ENCODE data around the gene COLEC12.

Gene COLEC12

DNA sequence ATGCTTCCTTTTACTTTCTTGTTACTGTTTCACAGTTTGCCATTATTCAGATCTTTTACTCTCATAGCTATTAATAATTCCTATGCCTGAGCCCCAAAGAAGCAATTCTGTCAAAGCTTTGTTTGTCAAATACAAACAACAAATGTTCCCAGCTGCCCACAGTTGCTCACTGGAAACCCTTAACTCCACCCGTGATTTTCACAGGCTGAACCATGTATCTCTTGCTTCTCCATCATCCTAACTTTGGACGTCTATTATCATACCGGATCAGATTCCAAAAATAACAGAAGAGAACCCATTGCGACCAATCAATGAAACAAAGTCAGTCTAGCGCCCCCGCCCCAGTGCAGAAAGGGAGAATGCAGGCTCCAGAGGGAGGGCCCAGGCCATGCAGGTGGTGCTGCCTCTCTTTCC lies 24.2 kb downstream of the COLEC12 start:
- no peak for DNase-seq (ENCODE audit: extremely low spot score, insufficient read length, low read depth)
- FAIRE-seq = no peak

- no peak for FAIRE-seq
- DNase-seq (ENCODE audit: extremely low spot score, insufficient read length, low read depth) = no peak
These were observed 25.1 kb downstream of the COLEC12 start for GRCh38 chr18:475202-476031.

DNA sequence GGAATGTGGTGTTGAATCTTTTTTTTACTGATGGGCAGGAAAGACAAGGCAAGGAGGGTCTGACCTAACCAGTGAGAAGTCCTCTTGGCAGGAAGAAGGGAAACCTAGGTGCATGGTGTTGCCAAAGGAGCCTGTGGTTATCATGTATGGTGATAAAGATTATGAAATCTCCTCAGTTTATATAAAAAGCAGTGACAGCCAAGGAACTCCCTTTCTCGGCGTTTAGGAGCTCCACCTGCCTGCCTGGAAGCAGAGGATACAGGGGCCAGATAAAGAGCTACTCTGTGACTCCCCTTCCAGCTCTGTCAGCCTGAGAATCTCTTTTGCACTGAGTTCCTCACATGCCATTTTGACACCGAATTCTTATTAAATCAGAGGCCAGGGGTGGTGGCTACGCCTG lies 26.1 kb downstream of the COLEC12 start:
- DNase-seq (ENCODE audit: extremely low spot score, insufficient read length, low read depth) = no peak
- no peak for FAIRE-seq

DNA sequence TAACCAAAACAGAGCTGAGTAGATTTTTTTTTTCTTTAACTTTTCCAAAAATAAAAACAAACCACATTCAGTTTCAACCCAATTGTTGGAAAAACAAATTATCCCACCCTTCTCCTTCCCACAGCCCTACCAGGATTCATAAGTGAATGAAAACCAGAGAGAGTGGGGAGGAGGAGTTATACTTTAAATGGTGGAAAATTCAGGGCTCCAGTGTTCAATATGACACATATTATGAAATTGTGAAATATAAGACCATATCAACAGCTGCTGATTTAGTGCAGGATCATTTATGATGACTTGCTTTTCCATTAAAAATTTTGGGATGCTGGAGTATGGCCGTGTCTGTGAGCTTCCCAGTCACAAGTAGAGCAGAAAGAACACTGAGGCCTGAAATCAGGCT lies 26.7 kb downstream of the COLEC12 start:
- DNase-seq (ENCODE audit: extremely low spot score, insufficient read length, low read depth) (no peak), FAIRE-seq (no peak)

- no peak for FAIRE-seq
- no peak for DNase-seq (ENCODE audit: extremely low spot score, insufficient read length, low read depth)
These were observed 28.8 kb downstream of the COLEC12 start for GRCh38 chr18:471716-472115.

- DNase-seq (ENCODE audit: extremely low spot score, insufficient read length, low read depth) (no peak), FAIRE-seq (no peak)
These were observed 29.6 kb downstream of the COLEC12 start for GRCh38 chr18:470661-471501.

DNA sequence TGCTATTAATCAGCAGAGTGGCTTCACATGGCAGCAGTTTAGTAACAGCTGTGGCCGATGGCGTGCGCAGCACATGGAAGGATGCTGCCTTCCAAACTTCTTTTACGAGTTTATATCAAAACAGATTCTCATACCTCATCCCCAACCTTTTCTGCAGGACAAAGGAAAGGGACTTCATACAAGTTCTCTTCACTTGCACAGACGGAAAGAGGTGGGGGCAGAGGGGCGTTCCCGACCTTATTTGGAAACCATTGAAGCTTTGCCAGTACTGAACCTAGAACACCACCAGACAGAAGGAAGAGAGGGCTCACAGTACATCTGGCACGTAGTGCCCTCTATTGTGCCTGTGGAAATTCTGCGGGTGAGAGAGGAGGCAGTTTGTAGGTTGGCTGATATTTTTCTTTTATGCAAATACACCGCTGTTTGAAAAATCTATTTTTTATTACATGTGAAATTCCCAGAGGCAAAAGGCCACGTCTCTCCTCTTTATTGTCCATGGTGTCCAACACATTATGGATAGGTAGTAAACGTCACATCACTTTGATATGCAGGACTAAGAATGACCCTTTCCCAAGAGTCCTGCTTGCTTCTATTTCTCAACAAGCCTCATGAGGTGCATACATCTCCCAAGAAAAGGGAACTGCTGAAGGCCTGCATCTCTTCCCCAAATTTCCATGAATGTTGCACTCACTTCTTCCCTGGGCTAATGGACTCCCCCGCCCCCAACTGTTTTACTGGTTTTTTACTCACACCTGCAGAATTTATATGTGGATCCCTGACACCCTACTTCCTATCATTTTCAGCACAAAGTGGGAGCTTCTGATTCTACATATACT lies 31.3 kb downstream of the COLEC12 start:
- DNase-seq (ENCODE audit: extremely low spot score, insufficient read length, low read depth) = no peak
- FAIRE-seq = no peak

- FAIRE-seq = no peak
- no peak for DNase-seq (ENCODE audit: extremely low spot score, insufficient read length, low read depth)
These were observed 36.5 kb downstream of the COLEC12 start for GRCh38 chr18:463827-464541.

DNA sequence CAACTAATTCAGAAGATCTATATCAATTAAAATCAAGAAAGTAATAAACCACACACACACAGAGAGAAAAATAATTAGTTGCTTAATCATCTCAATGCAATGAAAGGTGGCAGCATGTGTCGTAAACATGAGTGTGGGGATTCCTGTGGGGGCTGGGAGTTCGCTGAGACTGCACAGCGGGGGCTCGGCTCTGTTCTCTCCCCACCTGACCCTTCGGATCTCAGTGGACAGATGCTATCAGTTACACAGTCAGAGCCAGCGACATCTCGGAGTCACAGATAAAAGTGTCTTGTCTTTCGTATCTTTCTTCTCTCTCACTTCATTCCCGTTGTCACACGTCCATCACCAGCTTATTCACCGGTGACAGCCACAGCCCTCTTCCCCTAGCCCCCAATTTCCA lies 37.1 kb downstream of the COLEC12 start:
- DNase-seq (ENCODE audit: extremely low spot score, insufficient read length, low read depth) (no peak), FAIRE-seq (no peak)

DNA sequence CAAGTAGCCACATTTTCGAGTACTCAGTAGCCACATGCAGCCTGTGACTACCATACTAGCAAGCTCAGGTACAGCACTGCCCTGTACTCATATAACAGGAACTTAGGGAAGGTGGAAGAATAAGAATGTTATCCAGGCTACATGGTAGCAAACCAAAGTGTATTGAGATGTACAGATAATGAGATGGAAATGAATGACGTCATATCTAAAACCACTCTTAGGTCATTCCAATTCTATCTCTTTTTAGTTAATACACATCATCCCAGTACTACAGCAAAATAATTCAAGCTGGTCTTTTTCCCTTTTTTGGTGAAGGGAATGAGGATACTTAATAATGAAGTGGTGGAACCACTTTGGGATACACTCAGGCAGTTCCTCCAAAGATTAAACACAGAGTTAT lies 38.7 kb downstream of the COLEC12 start:
- DNase-seq (ENCODE audit: extremely low spot score, insufficient read length, low read depth) (no peak), FAIRE-seq (no peak)

DNA sequence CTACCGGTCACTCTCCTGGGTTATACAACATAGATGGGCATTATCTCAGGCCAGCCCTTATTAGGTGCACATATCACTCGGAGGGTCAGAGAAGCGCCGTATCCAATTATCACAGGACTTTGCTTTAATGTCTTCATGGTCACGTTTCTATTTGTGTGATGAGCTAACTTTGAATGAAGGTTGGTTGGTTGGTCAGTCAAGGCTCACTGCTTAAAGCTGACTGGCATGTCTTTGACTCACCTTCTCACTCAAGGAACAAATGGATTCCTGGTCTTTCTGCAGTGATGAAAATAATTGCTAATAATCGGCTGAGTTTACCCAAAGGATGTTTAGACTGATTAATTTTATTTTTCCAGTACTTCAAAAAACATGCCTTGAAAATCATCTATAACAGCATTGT lies 39.7 kb downstream of the COLEC12 start:
- FAIRE-seq = no peak
- no peak for DNase-seq (ENCODE audit: extremely low spot score, insufficient read length, low read depth)

DNA sequence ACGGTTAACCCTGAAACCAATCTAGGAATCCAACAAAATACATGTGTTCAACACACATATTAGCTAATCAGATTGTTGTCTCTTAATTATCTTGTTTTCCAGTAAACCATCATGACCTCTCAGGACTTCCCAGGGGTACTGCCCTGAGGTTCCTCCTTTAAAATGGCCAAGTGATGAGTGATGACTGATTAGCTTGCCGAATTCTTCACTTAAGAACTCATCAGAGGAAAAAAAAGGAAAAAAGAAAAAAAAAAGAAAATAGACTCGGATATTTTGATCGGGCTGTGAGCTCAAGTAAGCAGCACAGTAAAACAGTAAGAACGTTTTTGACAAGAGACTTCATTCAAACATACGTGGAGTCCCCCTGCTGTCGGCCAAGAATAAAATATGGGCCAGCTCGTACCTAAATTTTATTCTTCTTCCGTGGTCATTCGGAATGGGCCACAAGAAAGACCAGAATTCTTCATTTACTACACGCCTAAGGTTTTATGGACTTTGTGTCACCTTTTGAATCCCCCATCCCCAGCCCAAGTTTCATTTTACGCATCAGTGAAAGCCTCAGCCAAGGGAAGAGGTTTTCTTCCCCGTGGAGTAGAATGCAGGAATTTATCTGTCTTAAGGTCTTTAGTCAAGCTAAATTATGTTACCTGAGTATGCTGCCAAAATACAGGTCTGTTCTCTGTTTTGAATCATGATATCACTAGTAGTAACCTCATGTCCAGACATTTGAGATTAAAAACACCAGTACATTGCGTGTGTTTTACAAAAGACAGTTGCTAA lies 40.5 kb downstream of the COLEC12 start:
- DNase-seq (ENCODE audit: extremely low spot score, insufficient read length, low read depth) (no peak), FAIRE-seq (no peak)

DNA sequence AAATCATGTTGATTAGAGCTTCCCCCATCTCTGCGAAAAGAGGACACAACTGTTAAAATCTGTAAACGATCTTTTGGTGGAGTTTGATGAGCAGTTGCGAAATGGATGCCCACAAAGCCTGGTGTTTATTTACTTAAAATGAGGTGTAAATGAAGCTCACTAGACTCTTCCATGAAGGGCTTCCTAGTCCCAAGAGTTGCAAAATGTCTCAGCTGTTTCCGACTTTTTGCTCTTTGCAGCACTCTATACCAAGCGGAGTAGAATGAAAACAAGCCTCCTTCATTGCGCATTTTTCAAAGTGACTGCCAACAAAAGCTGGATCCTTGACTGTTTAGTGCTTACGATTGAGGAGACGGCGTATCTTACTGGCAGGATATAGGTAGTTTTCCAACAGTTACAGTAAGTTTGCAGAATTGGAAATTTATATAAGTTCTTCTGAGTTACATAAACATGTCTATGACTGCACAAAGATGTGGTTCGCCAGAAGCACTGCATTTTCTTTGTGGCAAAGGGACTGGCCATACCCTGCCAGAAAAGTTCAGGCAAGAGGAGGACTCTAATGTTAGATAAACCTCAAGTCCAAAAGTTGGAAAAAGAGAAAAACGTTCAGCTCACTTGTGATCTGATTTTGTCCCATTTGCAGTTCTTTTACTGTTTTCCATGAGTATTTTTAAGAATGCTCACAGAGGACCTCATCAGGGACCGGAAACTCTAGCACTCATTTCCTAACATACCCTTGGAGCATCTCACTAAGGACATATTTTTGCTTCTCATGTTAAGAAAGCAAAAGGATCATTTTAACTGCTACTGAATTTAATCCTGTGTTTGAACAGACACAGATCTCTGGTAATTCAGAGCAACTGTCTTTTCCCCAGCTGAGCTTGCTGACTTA lies 42.7 kb downstream of the COLEC12 start:
- no peak for FAIRE-seq
- DNase-seq (ENCODE audit: extremely low spot score, insufficient read length, low read depth) = no peak

- FAIRE-seq (no peak), DNase-seq (ENCODE audit: extremely low spot score, insufficient read length, low read depth) (no peak)
These were observed 43.4 kb downstream of the COLEC12 start for GRCh38 chr18:457140-457519.

- no peak for DNase-seq (ENCODE audit: extremely low spot score, insufficient read length, low read depth)
- no peak for FAIRE-seq
These were observed 44.0 kb downstream of the COLEC12 start for GRCh38 chr18:456361-457139.

DNA sequence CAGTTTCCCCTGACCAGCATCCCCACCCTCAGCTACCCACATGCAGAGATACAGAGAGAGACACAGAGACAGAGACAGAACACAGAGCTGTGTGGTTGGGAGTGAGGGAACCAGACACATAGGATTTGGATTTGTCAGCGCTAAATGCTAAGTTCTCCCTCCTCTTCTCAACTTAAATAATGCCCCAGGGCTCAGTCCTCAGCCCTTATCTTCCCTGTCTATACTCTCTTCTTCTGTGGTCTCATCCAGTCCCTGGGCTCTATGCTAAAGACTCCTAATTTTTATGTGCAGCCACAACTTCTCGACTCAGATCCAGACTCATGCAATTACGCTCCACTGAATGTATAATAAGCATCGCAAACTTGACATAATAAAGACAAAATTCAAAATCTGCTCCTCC lies 47.1 kb downstream of the COLEC12 start:
- no peak for FAIRE-seq

GRCh38 chr18:452816-453215 lies 47.7 kb downstream of the COLEC12 start:
- DNase-seq (ENCODE audit: extremely low spot score, insufficient read length, low read depth) = no peak
- no peak for FAIRE-seq

More for the DNA sequence above, 47.1 kb downstream of the COLEC12 start:
- no peak for DNase-seq (ENCODE audit: extremely low spot score, insufficient read length, low read depth)
